Choroid plexus epithelial cell (primary cell): ENCODE measurements around the gene ATL3.

ENCODE experiments used
- DNase-seq: peaks from one replicate; pipeline ENCODE4 v3.0.0-alpha.2; 2010; ENCODE audit warnings: low read depth
- H3K4me3 ChIP-seq: 2 replicates; pipeline ENCODE4 v1.5.1; 2011; ENCODE audit warnings: low read depth, mild to moderate bottlenecking, control low read depth, low read length, moderate library complexity
- TF ChIP-seq, protein P1 (sequence below): conservative IDR thresholded peaks from 2 replicates; pipeline ENCODE4 v1.5.1; 2011; ENCODE audit warnings: low read depth, mild to moderate bottlenecking, control low read depth, inconsistent platforms, low read length, moderate library complexity

The ATL3 gene, protein sequence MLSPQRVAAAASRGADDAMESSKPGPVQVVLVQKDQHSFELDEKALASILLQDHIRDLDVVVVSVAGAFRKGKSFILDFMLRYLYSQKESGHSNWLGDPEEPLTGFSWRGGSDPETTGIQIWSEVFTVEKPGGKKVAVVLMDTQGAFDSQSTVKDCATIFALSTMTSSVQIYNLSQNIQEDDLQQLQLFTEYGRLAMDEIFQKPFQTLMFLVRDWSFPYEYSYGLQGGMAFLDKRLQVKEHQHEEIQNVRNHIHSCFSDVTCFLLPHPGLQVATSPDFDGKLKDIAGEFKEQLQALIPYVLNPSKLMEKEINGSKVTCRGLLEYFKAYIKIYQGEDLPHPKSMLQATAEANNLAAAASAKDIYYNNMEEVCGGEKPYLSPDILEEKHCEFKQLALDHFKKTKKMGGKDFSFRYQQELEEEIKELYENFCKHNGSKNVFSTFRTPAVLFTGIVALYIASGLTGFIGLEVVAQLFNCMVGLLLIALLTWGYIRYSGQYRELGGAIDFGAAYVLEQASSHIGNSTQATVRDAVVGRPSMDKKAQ

DNA sequence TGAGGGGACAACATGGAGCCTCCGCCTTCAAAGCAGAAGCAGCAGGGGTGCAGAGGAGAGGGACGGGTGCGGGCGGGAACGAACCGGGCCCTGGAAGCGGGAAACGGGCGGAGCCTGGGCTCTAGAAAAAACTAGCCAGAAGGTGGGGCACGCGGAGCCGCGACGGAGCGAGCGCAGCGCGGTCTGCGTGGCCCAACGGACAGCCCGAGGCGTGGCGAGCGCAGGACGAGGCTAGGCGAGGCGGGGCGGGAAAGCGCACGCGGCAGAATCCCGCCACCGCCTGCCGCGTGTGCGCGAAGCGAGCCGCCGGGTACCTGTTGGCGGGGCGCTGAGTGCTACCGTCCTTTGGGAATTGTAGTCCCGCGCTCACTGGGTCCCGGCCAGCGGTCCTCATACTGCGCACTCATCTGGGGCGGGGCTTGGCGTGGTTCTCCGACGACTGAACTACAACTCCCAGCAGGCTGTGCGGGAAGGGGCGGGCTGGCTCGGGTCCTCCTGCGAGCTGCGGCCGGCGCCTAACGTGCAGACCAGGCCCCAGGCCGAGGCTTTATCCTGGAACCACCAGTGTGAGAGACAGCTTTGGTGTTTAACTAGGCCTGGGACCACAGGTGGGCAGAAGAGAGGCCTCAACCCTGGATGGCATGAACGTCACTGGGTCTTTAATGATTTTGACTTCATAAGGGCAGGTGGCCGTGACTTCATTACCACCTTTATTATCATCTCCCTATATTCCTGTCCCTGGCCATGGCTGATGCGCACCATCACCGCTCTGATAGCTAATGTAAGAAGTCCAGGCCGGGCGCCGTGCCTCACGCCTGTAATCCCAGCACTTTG, at the start of gene ATL3:
Gene ATL3 (minus strand): TSS at position 55 of the 834 bp plus-strand sequence. CDS start 41 bp downstream, at position 14.
- TF ChIP-seq, protein P1, sequence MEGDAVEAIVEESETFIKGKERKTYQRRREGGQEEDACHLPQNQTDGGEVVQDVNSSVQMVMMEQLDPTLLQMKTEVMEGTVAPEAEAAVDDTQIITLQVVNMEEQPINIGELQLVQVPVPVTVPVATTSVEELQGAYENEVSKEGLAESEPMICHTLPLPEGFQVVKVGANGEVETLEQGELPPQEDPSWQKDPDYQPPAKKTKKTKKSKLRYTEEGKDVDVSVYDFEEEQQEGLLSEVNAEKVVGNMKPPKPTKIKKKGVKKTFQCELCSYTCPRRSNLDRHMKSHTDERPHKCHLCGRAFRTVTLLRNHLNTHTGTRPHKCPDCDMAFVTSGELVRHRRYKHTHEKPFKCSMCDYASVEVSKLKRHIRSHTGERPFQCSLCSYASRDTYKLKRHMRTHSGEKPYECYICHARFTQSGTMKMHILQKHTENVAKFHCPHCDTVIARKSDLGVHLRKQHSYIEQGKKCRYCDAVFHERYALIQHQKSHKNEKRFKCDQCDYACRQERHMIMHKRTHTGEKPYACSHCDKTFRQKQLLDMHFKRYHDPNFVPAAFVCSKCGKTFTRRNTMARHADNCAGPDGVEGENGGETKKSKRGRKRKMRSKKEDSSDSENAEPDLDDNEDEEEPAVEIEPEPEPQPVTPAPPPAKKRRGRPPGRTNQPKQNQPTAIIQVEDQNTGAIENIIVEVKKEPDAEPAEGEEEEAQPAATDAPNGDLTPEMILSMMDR = peak; percentile 27
- H3K4me3 ChIP-seq = peak within 1 kb of the TSS; percentile 80
- DNase-seq = peak; percentile 98

DNA sequence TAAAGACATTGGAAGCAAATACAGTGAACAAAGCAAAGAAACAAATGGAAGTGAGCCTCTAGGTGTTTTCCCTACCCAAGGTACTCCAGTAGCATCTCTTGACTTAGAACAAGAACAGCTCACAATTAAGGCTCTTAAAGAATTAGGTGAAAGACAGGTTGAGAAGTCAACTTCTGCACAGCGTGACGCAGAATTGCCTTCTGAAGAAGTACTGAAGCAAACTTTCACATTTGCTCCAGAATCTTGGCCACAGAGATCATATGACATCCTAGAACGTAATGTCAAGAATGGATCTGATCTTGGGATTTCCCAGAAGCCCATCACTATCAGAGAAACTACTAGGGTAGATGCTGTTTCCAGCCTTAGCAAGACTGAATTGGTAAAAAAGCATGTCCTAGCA, 49.4 kb upstream of the ATL3 start:
- no peak for DNase-seq
- TF ChIP-seq, protein P1 = no peak

DNA sequence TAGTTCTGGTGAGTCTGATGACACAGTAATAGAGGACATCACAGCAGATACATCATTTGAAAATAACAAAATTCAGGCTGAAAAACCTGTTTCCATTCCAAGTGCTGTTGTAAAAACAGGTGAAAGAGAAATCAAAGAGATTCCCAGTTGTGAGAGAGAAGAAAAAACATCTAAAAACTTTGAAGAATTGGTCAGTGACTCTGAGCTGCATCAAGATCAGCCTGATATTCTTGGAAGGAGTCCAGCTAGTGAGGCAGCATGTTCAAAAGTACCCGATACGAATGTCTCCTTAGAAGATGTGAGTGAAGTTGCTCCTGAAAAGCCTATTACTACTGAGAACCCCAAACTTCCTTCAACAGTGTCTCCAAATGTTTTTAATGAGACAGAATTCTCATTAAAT, 48.8 kb upstream of the ATL3 start:
- no peak overlapping the region for H3K4me3 ChIP-seq
- TF ChIP-seq, protein P1 = no peak
- peak; percentile 84 for DNase-seq

More for the DNA sequence above, 49.4 kb upstream of the ATL3 start:
- H3K4me3 ChIP-seq = no peak overlapping the region

DNA sequence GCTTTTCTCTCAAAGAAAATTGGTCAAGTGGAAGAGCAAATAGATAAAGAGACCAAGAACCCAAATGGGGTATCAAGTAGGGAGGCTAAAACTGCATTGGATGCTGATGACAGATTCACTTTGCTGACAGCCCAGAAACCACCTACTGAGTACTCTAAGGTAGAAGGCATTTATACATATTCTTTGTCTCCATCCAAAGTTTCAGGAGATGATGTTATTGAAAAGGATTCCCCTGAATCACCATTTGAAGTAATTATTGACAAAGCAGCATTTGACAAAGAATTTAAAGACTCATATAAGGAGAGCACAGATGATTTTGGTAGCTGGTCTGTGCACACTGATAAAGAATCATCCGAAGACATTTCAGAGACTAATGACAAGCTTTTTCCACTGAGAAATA, 47.8 kb upstream of the ATL3 start:
- TF ChIP-seq, protein P1 = no peak
- no peak overlapping the region for H3K4me3 ChIP-seq
- DNase-seq = no peak

DNA sequence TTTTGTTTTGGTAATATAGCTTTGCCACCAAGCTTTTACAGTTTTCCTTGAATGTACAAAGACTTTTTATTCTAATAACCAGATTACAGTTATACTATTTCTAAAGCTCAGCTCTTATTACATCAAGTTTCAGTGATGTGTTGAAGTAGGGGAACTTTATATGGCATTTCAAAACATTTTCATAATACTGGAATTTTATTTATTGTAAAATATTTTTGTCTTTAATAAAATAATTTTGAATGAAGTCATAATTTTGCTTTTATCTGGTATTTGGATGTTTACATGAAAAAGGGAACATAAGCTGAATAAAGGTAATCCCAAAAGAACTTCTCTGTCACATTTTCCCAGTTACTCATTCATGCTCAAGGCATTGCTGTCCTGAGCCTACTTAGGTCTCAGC, 44.9 kb upstream of the ATL3 start:
- DNase-seq = no peak
- TF ChIP-seq, protein P1 = no peak
- H3K4me3 ChIP-seq = no peak overlapping the region

DNA sequence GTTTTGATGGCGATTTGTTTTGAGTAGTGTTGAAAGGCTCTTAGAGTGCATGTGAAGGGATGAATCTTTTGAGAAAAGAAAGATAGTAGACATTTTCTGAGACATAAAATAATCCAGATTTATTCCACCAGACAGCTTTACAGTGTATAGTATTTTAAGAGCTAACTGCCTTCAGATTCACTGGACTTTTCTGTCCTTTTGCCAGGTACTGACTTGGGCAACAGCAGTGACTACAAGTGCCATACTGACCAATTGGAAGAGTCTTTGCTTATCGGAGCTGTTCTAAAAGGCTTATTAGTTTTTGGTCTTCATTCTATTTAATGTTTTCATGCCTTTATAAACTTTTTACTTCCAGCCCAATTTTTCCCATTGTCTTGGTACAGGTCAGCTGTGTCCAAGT, 42.6 kb upstream of the ATL3 start:
- TF ChIP-seq, protein P1 = no peak
- no peak overlapping the region for H3K4me3 ChIP-seq
- no peak for DNase-seq
